Measurements from ENCODE around the gene EMC9. TPM values are rescaled to one million over a fixed set of nuclear protein-coding genes. Genes with fewer than 3 reads are reported as not detected.
A peak's percentile ranks its signal among the peaks of the same experiment; 100 is the strongest.

Gene EMC9
- polyA plus RNA-seq, 1 of the 3 experiments (the other 2 are of a cell fraction), result 19.3 TPM

GRCh38 chr14:24146453-24146977 is 5.1 kb upstream of the EMC9 start, which contains the start of gene PSME2:
Gene PSME2, minus strand, starts transcription at chr14:24146610. Its CDS starts 29 bp downstream, at chr14:24146581.
- peaks cover 58% of the 10 kb centered on the region for H3K79me2 ChIP-seq (ENCODE audit: insufficient read depth)
- peaks cover 27 to 48% of the 10 kb centered on the region in 2 experiments for H3K36me3 ChIP-seq (replicated peaks in 1 of 2; ENCODE audit: control insufficient read depth in 1 of 2, insufficient read depth in 2 of 2, low read length in 1 of 2)
- H3K4me3 ChIP-seq (ENCODE audit: low read depth in 2 of 2, low read length in 1 of 2), result peak within 1 kb of the TSS; percentile 93 to 98
- H3K4me2 ChIP-seq, result peak within 1 kb of the TSS; percentile 83
- peak within 1 kb of the TSS; percentile 92 to 97 for H3K27ac ChIP-seq (ENCODE audit: low read depth in 2 of 2, low read length in 1 of 2)
- H4K20me1 ChIP-seq (ENCODE audit: insufficient read depth), result peaks cover 10% of the 10 kb centered on the region; the same call in 1 of the 2 replicates
- H3K9me3 ChIP-seq, result no peaks in the 10 kb centered on the region
- peak within 1 kb of the TSS; percentile 79 for H3K9ac ChIP-seq
- no peaks in the 10 kb centered on the region for H3K9me2 ChIP-seq
- peak within 1 kb of the TSS; percentile 92 for H2AFZ ChIP-seq (ENCODE audit: low read depth)
- DNase-seq, result peak; percentile 97
- POLR2A ChIA-PET, result interaction anchor here (0.6 to 3.9 kb wide), 15 partner anchors 8 to 96 kb away, joined by 3 to 50 read pairs (median 7); partner anchors contain the start of genes CHMP4A, DCAF11, IPO4 and IRF9
- H3F3A ChIP-seq (replicated peaks; ENCODE audit: insufficient read depth), result peaks cover 16% of the 10 kb centered on the region
- peaks cover 11 to 25% of the 10 kb centered on the region in 2 experiments for H3K4me1 ChIP-seq (ENCODE audit: control insufficient read depth in 1 of 2, insufficient read depth in 2 of 2, low read depth in 1 of 2, low read length in 1 of 2)
- 0% methylated on average over 25 of the region's 25 CpGs for WGBS (ENCODE audit: low lambda C conversion rate)
- CTCF ChIA-PET, result interaction anchor here (0.9 to 4.6 kb wide), 7 partner anchors 8 to 668 kb away, joined by 3 to 38 read pairs (median 5); partner anchors contain the start of genes IRF9, PCK2 and PSME1
- no peaks in the 10 kb centered on the region for H3K27me3 ChIP-seq (ENCODE audit: insufficient read depth)
- TF ChIP-seq MXI1 (IDR thresholded peaks at IDR 0.05; ENCODE audit: low read depth, low read length) (peak; percentile 59), USF1 (IDR thresholded peaks at IDR 0.05; ENCODE audit: borderline replicate concordance, low read depth) (no peak), JUND (IDR thresholded peaks at IDR 0.05) (no peak), MEF2A (IDR thresholded peaks at IDR 0.05; ENCODE audit: borderline replicate concordance, low read depth) (no peak), IRF3 (IDR thresholded peaks at IDR 0.05; ENCODE audit: low read depth, low read length) (no peak), NFIC (IDR thresholded peaks at IDR 0.05; ENCODE audit: borderline replicate concordance) (no peak), GATA2 (CRISPR knock-in tag; IDR thresholded peaks at IDR 0.05) (no peak), EZH2phosphoT487 (IDR thresholded peaks at IDR 0.05; ENCODE audit: borderline replicate concordance, low read depth) (no peak), SIN3A (IDR thresholded peaks at IDR 0.05; ENCODE audit: borderline replicate concordance, low read depth, low read length) (no peak), MAX (IDR thresholded peaks at IDR 0.05; ENCODE audit: low read depth) (peak; percentile 53; the same call in 1 of the 2 replicates), CHD2 (IDR thresholded peaks at IDR 0.05; ENCODE audit: low read length, partially characterized antibody) (no peak), PBX3 (IDR thresholded peaks at IDR 0.05) (no peak), RFX5 (IDR thresholded peaks at IDR 0.05; ENCODE audit: low read length) (0 out of 2 replicates have a peak, but pooled peaks have one; percentile 32), GABPA (IDR thresholded peaks at IDR 0.05; ENCODE audit: low read depth) (no peak), NRF1 (IDR thresholded peaks at IDR 0.05; ENCODE audit: low read depth, low read length) (no peak), POLR2AphosphoS5 (IDR thresholded peaks at IDR 0.05; ENCODE audit: low read depth, low read length) (peak; percentile 70), RXRA (IDR thresholded peaks at IDR 0.05; ENCODE audit: borderline replicate concordance, low read depth) (no peak), EP300 (IDR thresholded peaks at IDR 0.05; ENCODE audit: borderline replicate concordance in 1 of 2, low read depth in 1 of 2, low read length in 1 of 2) (no peak), REST (IDR thresholded peaks at IDR 0.05; ENCODE audit: low read depth, low read length) (no peak), ELF1 (IDR thresholded peaks at IDR 0.05) (no peak), FOXJ3 (CRISPR knock-in tag; IDR thresholded peaks at IDR 0.05) (no peak), FOSL2 (IDR thresholded peaks at IDR 0.05; ENCODE audit: borderline replicate concordance, low read depth) (no peak), RAD21 (IDR thresholded peaks at IDR 0.05; ENCODE audit: low read length) (0 out of 2 replicates have a peak, but pooled peaks have one; percentile 6), TAF1 (IDR thresholded peaks at IDR 0.05; ENCODE audit: borderline replicate concordance, low read depth, low read length) (no peak), SMC3 (IDR thresholded peaks at IDR 0.05; ENCODE audit: low read depth, low read length) (no peak)
